Dendritic cell treated with granulocyte-macrophage colony-stimulating factor and Interleukin-4, amounts not matched to agents 40 ng/mL and 50 ng/mL, for 4 days (primary cell): ENCODE results near the gene GLIS1.

Experiments
- H3K27ac Mint-ChIP-seq: one replicate; pipeline ENCODE4 v1.8.0; 2022; ENCODE audit warnings: mild to moderate bottlenecking, mixed read lengths
- H3K27me3 Mint-ChIP-seq: one replicate; pipeline ENCODE4 v1.8.0; 2022; ENCODE audit warnings: mild to moderate bottlenecking, mixed read lengths
- H3K36me3 Mint-ChIP-seq: one replicate; pipeline ENCODE4 v1.8.0; 2022; ENCODE audit warnings: low read depth, mixed read lengths
- H3K4me1 Mint-ChIP-seq: one replicate; pipeline ENCODE4 v1.8.0; 2022; ENCODE audit warnings: low read depth, mixed read lengths
- H3K4me3 Mint-ChIP-seq: one replicate; pipeline ENCODE4 v1.8.0; 2022; ENCODE audit warnings: mild to moderate bottlenecking, moderate library complexity, mixed read lengths
- H3K9me3 Mint-ChIP-seq: one replicate; pipeline ENCODE4 v1.8.0; 2022; ENCODE audit warnings: mixed read lengths
- intact Hi-C: fragments of 100-400 bp; cut with micrococcal nuclease; formaldehyde crosslinking; loops from one replicate; pipeline ENCODE4 v1.15.0; 2022

Gene GLIS1

GRCh38 chr1:53592985-53593757 is 145.8 kb downstream of the GLIS1 start:
- H3K9me3 Mint-ChIP-seq = no peaks in the 10 kb centered on the region
- H3K4me1 Mint-ChIP-seq = no peaks in the 10 kb centered on the region
- H3K4me3 Mint-ChIP-seq = no peak overlapping the region
- intact Hi-C loops = no loop called here
- H3K27me3 Mint-ChIP-seq = no peaks in the 10 kb centered on the region
- H3K27ac Mint-ChIP-seq = no peak overlapping the region
- H3K36me3 Mint-ChIP-seq = no peaks in the 10 kb centered on the region

- intact Hi-C loops = no loop called here
- no peaks in the 10 kb centered on the region for H3K9me3 Mint-ChIP-seq
- H3K4me3 Mint-ChIP-seq = no peak overlapping the region
- H3K36me3 Mint-ChIP-seq = no peaks in the 10 kb centered on the region
- H3K27me3 Mint-ChIP-seq = no peaks in the 10 kb centered on the region
- no peaks in the 10 kb centered on the region for H3K4me1 Mint-ChIP-seq
- no peak overlapping the region for H3K27ac Mint-ChIP-seq
Measured at GRCh38 chr1:53592521-53592982, 146.4 kb downstream of the GLIS1 start.

- H3K27me3 Mint-ChIP-seq = no peaks in the 10 kb centered on the region
- no peak overlapping the region for H3K4me3 Mint-ChIP-seq
- no peaks in the 10 kb centered on the region for H3K4me1 Mint-ChIP-seq
- intact Hi-C loops = no loop called here
- H3K36me3 Mint-ChIP-seq = no peaks in the 10 kb centered on the region
- H3K9me3 Mint-ChIP-seq = no peaks in the 10 kb centered on the region
- no peak overlapping the region for H3K27ac Mint-ChIP-seq
Measured at GRCh38 chr1:53591924-53592323, 147.0 kb downstream of the GLIS1 start.

- Mint-ChIP-seq H3K4me3 (no peak overlapping the region), H3K27me3 (no peaks in the 10 kb centered on the region), H3K9me3 (no peaks in the 10 kb centered on the region), H3K27ac (no peak overlapping the region), H3K36me3 (no peaks in the 10 kb centered on the region), H3K4me1 (no peaks in the 10 kb centered on the region)
- intact Hi-C loops = no loop called here
Measured at GRCh38 chr1:53590531-53591515, 148.1 kb downstream of the GLIS1 start.

GRCh38 chr1:53590104-53590503 is 148.9 kb downstream of the GLIS1 start:
- Mint-ChIP-seq H3K27ac (no peak overlapping the region), H3K27me3 (no peaks in the 10 kb centered on the region), H3K9me3 (no peaks in the 10 kb centered on the region), H3K4me1 (no peaks in the 10 kb centered on the region), H3K4me3 (no peak overlapping the region), H3K36me3 (no peaks in the 10 kb centered on the region)
- intact Hi-C loops = no loop called here

- no peaks in the 10 kb centered on the region for H3K9me3 Mint-ChIP-seq
- no peak overlapping the region for H3K4me3 Mint-ChIP-seq
- H3K27me3 Mint-ChIP-seq = no peaks in the 10 kb centered on the region
- no peaks in the 10 kb centered on the region for H3K4me1 Mint-ChIP-seq
- intact Hi-C loops = no loop called here
- H3K36me3 Mint-ChIP-seq = no peaks in the 10 kb centered on the region
- H3K27ac Mint-ChIP-seq = no peak overlapping the region
Measured at GRCh38 chr1:53589043-53589887, 149.7 kb downstream of the GLIS1 start.

GRCh38 chr1:53588053-53588779 is 150.7 kb downstream of the GLIS1 start:
- no peaks in the 10 kb centered on the region for H3K36me3 Mint-ChIP-seq
- intact Hi-C loops = no loop called here
- no peaks in the 10 kb centered on the region for H3K27me3 Mint-ChIP-seq
- no peak overlapping the region for H3K27ac Mint-ChIP-seq
- no peaks in the 10 kb centered on the region for H3K9me3 Mint-ChIP-seq
- H3K4me1 Mint-ChIP-seq = no peaks in the 10 kb centered on the region
- no peak overlapping the region for H3K4me3 Mint-ChIP-seq

GRCh38 chr1:53587252-53587988 is 151.5 kb downstream of the GLIS1 start:
- H3K4me3 Mint-ChIP-seq = no peak overlapping the region
- no peaks in the 10 kb centered on the region for H3K36me3 Mint-ChIP-seq
- no peak overlapping the region for H3K27ac Mint-ChIP-seq
- H3K27me3 Mint-ChIP-seq = no peaks in the 10 kb centered on the region
- intact Hi-C loops = no loop called here
- no peaks in the 10 kb centered on the region for H3K9me3 Mint-ChIP-seq
- no peaks in the 10 kb centered on the region for H3K4me1 Mint-ChIP-seq

GRCh38 chr1:53586765-53587164 is 152.2 kb downstream of the GLIS1 start:
- H3K9me3 Mint-ChIP-seq = no peaks in the 10 kb centered on the region
- no peaks in the 10 kb centered on the region for H3K4me1 Mint-ChIP-seq
- H3K4me3 Mint-ChIP-seq = no peak overlapping the region
- H3K36me3 Mint-ChIP-seq = no peaks in the 10 kb centered on the region
- intact Hi-C loops = no loop called here
- H3K27me3 Mint-ChIP-seq = no peaks in the 10 kb centered on the region
- H3K27ac Mint-ChIP-seq = no peak overlapping the region

GRCh38 chr1:53585565-53585964 is 153.4 kb downstream of the GLIS1 start:
- no peaks in the 10 kb centered on the region for H3K36me3 Mint-ChIP-seq
- H3K27me3 Mint-ChIP-seq = no peaks in the 10 kb centered on the region
- no peaks in the 10 kb centered on the region for H3K4me1 Mint-ChIP-seq
- H3K4me3 Mint-ChIP-seq = no peak overlapping the region
- intact Hi-C loops = no loop called here
- H3K27ac Mint-ChIP-seq = no peak overlapping the region
- no peaks in the 10 kb centered on the region for H3K9me3 Mint-ChIP-seq

- Mint-ChIP-seq H3K4me3 (no peak overlapping the region), H3K36me3 (no peaks in the 10 kb centered on the region), H3K4me1 (no peaks in the 10 kb centered on the region), H3K27me3 (no peaks in the 10 kb centered on the region), H3K27ac (no peak overlapping the region), H3K9me3 (no peaks in the 10 kb centered on the region)
- intact Hi-C loops = no loop called here
Measured at GRCh38 chr1:53585129-53585528, 153.8 kb downstream of the GLIS1 start.

- Mint-ChIP-seq H3K4me3 (no peak overlapping the region), H3K27me3 (no peaks in the 10 kb centered on the region), H3K9me3 (no peaks in the 10 kb centered on the region), H3K4me1 (no peaks in the 10 kb centered on the region), H3K36me3 (no peaks in the 10 kb centered on the region), H3K27ac (no peak overlapping the region)
- intact Hi-C loops = no loop called here
Measured at GRCh38 chr1:53584777-53585107, 154.2 kb downstream of the GLIS1 start.
